ENCODE measurements around the gene MAB21L3.

- TF ChIP-seq CTCF (IDR thresholded peaks at IDR 0.05) (no peak), POLR2AphosphoS5 (IDR thresholded peaks at IDR 0.05) (no peak), POLR2A (IDR thresholded peaks at IDR 0.05) (no peak), EP300 (IDR thresholded peaks at IDR 0.05) (no peak)
Measured at GRCh38 chr1:116097626-116098025, 13.6 kb upstream of the MAB21L3 start.

Data from gastroesophageal sphincter (tissue), 3 donors.